Glutamatergic neuron (in vitro differentiated cells): Measurements from ENCODE around the gene GFOD1. TPM values are rescaled to one million over a fixed set of nuclear protein-coding genes. Genes with fewer than 3 reads are reported as not detected.

Experiments used
- DNase-seq: peaks from one replicate; pipeline ENCODE4 v3.0.0; 2022
- H3K27ac Mint-ChIP-seq: one replicate; pipeline ENCODE4 v1.8.0; 2020; ENCODE audit warnings: mild to moderate bottlenecking, mixed read lengths, inconsistent platforms; ENCODE audit not compliant: unreplicated experiment
- H3K27me3 Mint-ChIP-seq: one replicate; pipeline ENCODE4 v1.8.0; 2020; ENCODE audit warnings: mild to moderate bottlenecking, moderate library complexity, mixed read lengths, inconsistent platforms; ENCODE audit not compliant: unreplicated experiment
- H3K36me3 Mint-ChIP-seq: one replicate; pipeline ENCODE4 v1.8.0; 2020; ENCODE audit warnings: mild to moderate bottlenecking, mixed read lengths, inconsistent platforms; ENCODE audit not compliant: unreplicated experiment
- H3K4me1 Mint-ChIP-seq: one replicate; pipeline ENCODE4 v1.8.0; 2020; ENCODE audit warnings: mild to moderate bottlenecking, low read depth, mixed read lengths, inconsistent platforms; ENCODE audit not compliant: unreplicated experiment
- H3K4me3 Mint-ChIP-seq: one replicate; pipeline ENCODE4 v1.8.0; 2020; ENCODE audit warnings: mild to moderate bottlenecking, mixed read lengths, inconsistent platforms; ENCODE audit not compliant: unreplicated experiment
- H3K9me3 Mint-ChIP-seq: one replicate; pipeline ENCODE4 v1.8.0; 2020; ENCODE audit warnings: mild to moderate bottlenecking, moderate library complexity, mixed read lengths, inconsistent platforms; ENCODE audit not compliant: unreplicated experiment
- total RNA-seq: library from RNA; stranded (reverse); fragmentation: NEBNext Ultra II Directional; extraction: Animal tissue kit (Norgen Biotek cat#: 25700); gene quantifications from one replicate; pipeline ENCODE4 v1.2.1, GENCODE V29; 2021; ENCODE audit not compliant: unreplicated experiment
- TF ChIP-seq, protein P1 (sequence below): fragments of 200-600 bp; sonication (generic); IDR thresholded peaks from one replicate; pipeline ENCODE4 v1.5.0; 2021; ENCODE audit not compliant: partially characterized antibody, unreplicated experiment

GFOD1 gene
- total RNA-seq, 1 donor from 2014 or later, result 4.1 TPM

DNA sequence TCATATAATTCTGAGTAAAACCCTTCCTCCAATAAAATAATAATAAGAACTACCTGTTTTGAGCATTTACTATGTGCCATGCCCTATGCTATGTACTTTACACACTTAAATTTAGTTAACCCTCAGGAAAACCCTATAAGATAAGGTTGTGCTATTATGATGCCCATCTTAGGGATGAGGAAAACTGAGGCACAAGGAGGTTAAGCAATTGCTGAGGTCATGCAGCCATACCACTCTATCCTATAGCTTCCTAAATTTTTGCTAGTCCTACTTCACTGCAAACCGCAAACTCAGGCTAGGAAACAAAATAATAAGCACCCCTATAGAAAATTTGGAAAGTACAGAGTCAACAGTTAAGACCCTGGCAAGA is 38.9 kb upstream of the GFOD1 start:
- no peak overlapping the region for H3K4me3 Mint-ChIP-seq
- H3K9me3 Mint-ChIP-seq, result peaks cover 2% of the 10 kb centered on the region
- no peak for DNase-seq
- H3K36me3 Mint-ChIP-seq, result no peaks in the 10 kb centered on the region
- no peaks in the 10 kb centered on the region for H3K27me3 Mint-ChIP-seq
- TF ChIP-seq, protein P1, sequence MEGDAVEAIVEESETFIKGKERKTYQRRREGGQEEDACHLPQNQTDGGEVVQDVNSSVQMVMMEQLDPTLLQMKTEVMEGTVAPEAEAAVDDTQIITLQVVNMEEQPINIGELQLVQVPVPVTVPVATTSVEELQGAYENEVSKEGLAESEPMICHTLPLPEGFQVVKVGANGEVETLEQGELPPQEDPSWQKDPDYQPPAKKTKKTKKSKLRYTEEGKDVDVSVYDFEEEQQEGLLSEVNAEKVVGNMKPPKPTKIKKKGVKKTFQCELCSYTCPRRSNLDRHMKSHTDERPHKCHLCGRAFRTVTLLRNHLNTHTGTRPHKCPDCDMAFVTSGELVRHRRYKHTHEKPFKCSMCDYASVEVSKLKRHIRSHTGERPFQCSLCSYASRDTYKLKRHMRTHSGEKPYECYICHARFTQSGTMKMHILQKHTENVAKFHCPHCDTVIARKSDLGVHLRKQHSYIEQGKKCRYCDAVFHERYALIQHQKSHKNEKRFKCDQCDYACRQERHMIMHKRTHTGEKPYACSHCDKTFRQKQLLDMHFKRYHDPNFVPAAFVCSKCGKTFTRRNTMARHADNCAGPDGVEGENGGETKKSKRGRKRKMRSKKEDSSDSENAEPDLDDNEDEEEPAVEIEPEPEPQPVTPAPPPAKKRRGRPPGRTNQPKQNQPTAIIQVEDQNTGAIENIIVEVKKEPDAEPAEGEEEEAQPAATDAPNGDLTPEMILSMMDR, result no peak
- no peak overlapping the region for H3K27ac Mint-ChIP-seq
- peaks cover 15% of the 10 kb centered on the region for H3K4me1 Mint-ChIP-seq

DNA sequence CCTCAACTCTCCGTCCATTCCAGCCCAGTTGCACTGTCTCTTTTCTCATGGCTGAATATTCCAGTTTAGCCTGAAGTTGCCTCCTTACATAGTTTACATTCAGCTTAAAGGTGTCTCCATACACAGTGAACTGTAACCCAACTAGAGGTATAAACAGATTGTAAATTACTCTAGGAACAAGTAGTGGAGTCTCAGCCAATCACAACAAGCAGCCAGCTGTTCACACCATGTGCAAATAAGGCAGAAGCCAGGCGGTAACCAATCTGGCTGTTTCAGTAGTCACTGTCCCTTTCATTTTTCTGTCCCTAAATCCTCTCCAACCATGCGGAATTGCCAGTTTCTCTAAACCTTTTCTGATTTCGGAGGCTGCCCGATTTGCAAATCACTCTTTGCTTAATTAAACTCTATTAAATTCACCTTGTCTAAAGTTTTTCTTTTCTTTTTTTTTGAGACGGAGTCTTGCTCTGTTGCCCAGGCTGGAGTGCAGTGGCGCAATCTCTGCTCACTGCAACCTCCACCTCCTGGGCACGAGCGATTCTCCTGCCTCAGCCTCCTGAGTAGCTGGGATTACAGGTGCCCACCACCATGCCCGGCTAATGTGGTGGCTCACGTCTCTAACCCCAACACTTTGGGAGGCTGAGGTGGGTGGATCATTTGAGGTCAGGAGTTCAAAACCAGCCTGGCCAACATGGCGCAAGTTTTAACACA is 37.6 kb upstream of the GFOD1 start:
- Mint-ChIP-seq H3K36me3 (no peaks in the 10 kb centered on the region), H3K9me3 (peaks cover 2% of the 10 kb centered on the region), H3K4me3 (no peak overlapping the region), H3K27ac (no peak overlapping the region), H3K27me3 (peaks cover 4% of the 10 kb centered on the region), H3K4me1 (peaks cover 15% of the 10 kb centered on the region)
- TF ChIP-seq, protein P1, result no peak
- no peak for DNase-seq

DNA sequence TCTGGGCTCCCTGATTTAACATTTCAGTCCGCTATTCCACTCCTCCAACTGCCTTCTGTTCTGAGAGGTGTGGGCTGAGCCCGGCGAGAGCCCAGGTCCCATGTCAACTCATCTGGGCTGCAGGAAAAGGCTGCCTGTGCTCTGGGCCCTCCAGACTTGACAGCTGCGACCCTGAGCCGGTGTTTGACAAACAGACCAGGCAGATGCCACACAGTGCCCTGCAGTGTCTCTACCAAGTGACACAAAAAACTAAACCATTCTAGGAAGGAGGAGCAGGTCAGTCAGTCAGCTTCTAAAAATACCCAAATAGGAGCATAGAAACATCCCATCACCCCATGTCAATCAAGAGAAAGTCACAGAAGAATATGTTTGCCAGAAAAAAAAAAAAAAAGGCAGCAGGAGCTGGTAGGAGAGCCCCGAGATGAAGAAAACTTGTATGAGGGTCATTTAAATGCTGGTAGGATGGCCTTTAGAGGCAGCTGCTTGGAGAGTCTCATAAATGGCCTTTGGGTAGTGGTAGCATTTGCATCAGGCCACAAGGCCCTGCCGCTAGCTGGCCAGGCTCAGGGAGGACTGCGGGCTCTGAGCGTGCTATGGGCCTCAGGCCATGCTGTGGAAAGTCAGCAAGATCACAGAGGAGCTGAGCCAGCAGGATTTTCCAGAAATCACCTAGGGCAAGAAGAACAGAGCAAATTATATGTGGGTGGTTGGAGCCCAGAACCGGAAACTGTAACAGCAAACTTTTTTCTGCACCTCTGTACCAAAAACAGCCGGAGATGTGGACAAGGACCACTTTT is 36.6 kb upstream of the GFOD1 start:
- H3K27me3 Mint-ChIP-seq, result peaks cover 4% of the 10 kb centered on the region
- TF ChIP-seq, protein P1, result no peak
- H3K36me3 Mint-ChIP-seq, result peaks cover 6% of the 10 kb centered on the region
- no peak for DNase-seq
- H3K4me1 Mint-ChIP-seq, result peaks cover 15% of the 10 kb centered on the region
- H3K27ac Mint-ChIP-seq, result no peak overlapping the region
- no peak overlapping the region for H3K4me3 Mint-ChIP-seq
- H3K9me3 Mint-ChIP-seq, result peaks cover 2% of the 10 kb centered on the region

DNA sequence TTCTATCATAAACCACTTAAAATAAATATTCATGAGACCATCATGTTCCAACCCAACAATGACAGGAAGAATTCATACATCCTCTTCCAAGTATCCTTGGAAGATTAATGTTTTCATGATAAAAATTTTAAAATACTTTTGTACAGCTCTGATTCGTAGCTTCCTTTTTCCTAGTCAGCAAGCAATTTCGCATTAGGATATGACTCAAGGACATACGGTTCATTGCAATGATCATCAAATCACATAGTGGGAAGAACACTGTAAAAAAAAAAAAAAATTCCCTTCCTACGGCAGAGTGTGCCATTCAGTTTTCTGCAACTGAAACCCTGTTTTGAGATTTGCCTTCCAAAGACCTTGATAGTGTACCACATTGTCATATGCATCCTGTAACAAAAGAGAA is 35.3 kb upstream of the GFOD1 start:
- H3K9me3 Mint-ChIP-seq, result peaks cover under 1% of the 10 kb centered on the region

More for the DNA sequence above, 35.3 kb upstream of the GFOD1 start:
- no peak overlapping the region for H3K27ac Mint-ChIP-seq
- peaks cover 4% of the 10 kb centered on the region for H3K27me3 Mint-ChIP-seq
- TF ChIP-seq, protein P1, result no peak
- H3K4me3 Mint-ChIP-seq, result no peak overlapping the region
- DNase-seq, result no peak
- H3K36me3 Mint-ChIP-seq, result peaks cover 6% of the 10 kb centered on the region
- peaks cover 12% of the 10 kb centered on the region for H3K4me1 Mint-ChIP-seq
